Spleen (tissue), 11 donors: Measurements from ENCODE around the gene RBPMS2. TPM values are rescaled to one million over a fixed set of nuclear protein-coding genes. Genes with fewer than 3 reads are reported as not detected.

Experiments used
- DNase-seq: peaks from one replicate; pipeline ENCODE4 v3.0.0-alpha.2; 2020
- H3K27ac ChIP-seq, 8 donors: fragments of 200-600 bp; sonication (generic) in 7 of 8; 1 replicate in 4 of 8; 2 replicates in 4 of 8; pipeline versions ENCODE4 v1.5.0 to v1.8.0; 2016 to 2021; ENCODE audit warnings: inconsistent platforms in 4 of 8, mild to moderate bottlenecking in 4 of 8, moderate library complexity in 1 of 8
- H3K27me3 ChIP-seq, 7 donors: fragments of 200-600 bp; sonication (generic) in 6 of 7; replicated peaks in 1 of 7; 1 replicate in 4 of 7; 2 replicates in 3 of 7; pipeline versions ENCODE4 v1.5.0 to v1.8.0; 2016 to 2021; ENCODE audit warnings: inconsistent platforms in 3 of 7, mild to moderate bottlenecking in 1 of 7
- H3K36me3 ChIP-seq, 6 donors: fragments of 200-600 bp; sonication (generic) in 5 of 6; 1 replicate in 4 of 6; 2 replicates in 2 of 6; pipeline versions ENCODE4 v1.5.0 to v1.8.0; 2016 to 2021; ENCODE audit warnings: inconsistent platforms in 2 of 6
- H3K4me1 ChIP-seq, 6 donors: fragments of 200-600 bp; sonication (generic) in 5 of 6; 1 replicate in 3 of 6; 2 replicates in 3 of 6; pipeline versions ENCODE4 v1.5.0 to v1.8.0; 2016 to 2021; ENCODE audit warnings: inconsistent platforms in 3 of 6
- H3K4me3 ChIP-seq, 8 donors: fragments of 200-600 bp; sonication (generic) in 7 of 8; 1 replicate in 4 of 8; 2 replicates in 4 of 8; pipeline versions ENCODE4 v1.5.0 to v1.8.0; 2016 to 2021; ENCODE audit warnings: inconsistent platforms in 4 of 8, mild to moderate bottlenecking in 4 of 8, moderate library complexity in 2 of 8
- H3K9me3 ChIP-seq, 8 donors: fragments of 200-600 bp; sonication (generic) in 7 of 8; 1 replicate in 4 of 8; 2 replicates in 4 of 8; pipeline versions ENCODE4 v1.5.0 to v1.8.0; 2016 to 2021; ENCODE audit warnings: inconsistent platforms in 4 of 8
- CTCF ChIP-seq, 11 experiments: fragments of 200-600 bp in 7 of 11; fragments of 450-650 bp in 4 of 11; sonication (generic) in 4 of 11; IDR thresholded peaks in 8 of 11; conservative IDR thresholded peaks in 3 of 11; 1 replicate in 7 of 11; 2 replicates in 4 of 11; pipeline versions ENCODE4 v1.4.0 to v1.8.0; 2016 to 2021; ENCODE audit warnings: antibody characterized with exemption in 11 of 11, inconsistent platforms in 4 of 11, mild to moderate bottlenecking in 1 of 11
- POLR2A ChIP-seq, 3 donors: fragments of 450-650 bp; IDR thresholded peaks; one replicate each; pipeline ENCODE4 v1.5.1; 2017; ENCODE audit warnings: antibody characterized with exemption in 3 of 3, mild to moderate bottlenecking in 1 of 3
- POLR2AphosphoS5 ChIP-seq, 3 donors: sonication (generic); formaldehyde crosslinking; IDR thresholded peaks; one replicate each; pipeline ENCODE4 v1.5.1; 2017; ENCODE audit warnings: antibody characterized with exemption in 3 of 3
- WGBS, 5 donors: extraction: QIAGEN DNeasy Blood & Tissue Kit in 3 of 5; methylation state at CpG; one replicate each; pipeline versions ENCODE4 v1.1.5 to v1.1.7; 2013 to 2018; 5-methylcytosine and 5-hydroxymethylcytosine counted together
- intact Hi-C: fragments of 100-400 bp; cut with DNase I; formaldehyde crosslinking; loops from one replicate; pipeline ENCODE4 v1.15.0; 2023; ENCODE audit warnings: low total_unique reads
- microRNA-seq, 3 donors: library from miRNA; unstranded; fragments of <30 nt; microRNA quantifications; one replicate each; pipeline versions ENCODE4 to v1.1.0, GENCODE V29; 2019 to 2020
- polyA plus RNA-seq, 3 donors: library from polyadenylated mRNA; stranded (reverse); fragments of 200-250 nt; gene quantifications; one replicate each; pipeline ENCODE4 v1.2.1, GENCODE V29; 2013
- small RNA-seq, 4 donors: library from RNA; depleted of rRNA; stranded (forward); fragments of <200 nt; gene quantifications; one replicate each; pipeline ENCODE3, GENCODE V24; 2016
- total RNA-seq, 7 donors: library from RNA; depleted of rRNA in 3 of 7; stranded (reverse); fragments of >200 nt in 3 of 7; fragmentation: NEBNext Ultra II Directional in 4 of 7; extraction: Animal tissue kit (Norgen Biotek cat#: 25700) in 4 of 7; gene quantifications; one replicate each; pipeline versions ENCODE4 v1.1.0 to v1.2.1, GENCODE V29; 2016 to 2021
- donor health status: healthy with polysubstance abuse.
- donor health status: DM: no; HTN: no; CAD: no; lungs with moderate emphysema.
- donor health status: DM: no; HTN: no; CAD: no.
- donor health status: Bipolar disorder and iron deficiency.
- donor health status: healthy.
- donor health status: DM: no; HTN: no; CAD: no.
- donor health status: DM: yes; HTN: yes; CAD: no.

RBPMS2 gene
- total and polyA plus RNA-seq, 10 donors, result 1.0 to 6.0 (median 2.7) TPM

- H3K4me3 ChIP-seq, result peak overlapping the region in 1 of 8 donors; percentile 50
- no peaks in the 10 kb centered on the region for H3K9me3 ChIP-seq
- intact Hi-C loops, result no loop called here
- H3K27me3 ChIP-seq, result no peaks in the 10 kb centered on the region
- peak overlapping the region in 7 of 8 donors; percentile 68 to 95 (median 82) for H3K27ac ChIP-seq
- H3K36me3 ChIP-seq, result peaks cover 0 to 89% (median 46%) of the 10 kb centered on the region in 6 donors
- 61 to 91% (median 79%) methylated on average over 6 of the region's 6 CpGs for WGBS, 5 donors
- DNase-seq, result peak; percentile 7
- no peak for TF ChIP-seq CTCF (IDR thresholded peaks at IDR 0.05 in 8 of 11, conservative IDR thresholded peaks at IDR 0.05 in 3 of 11)
- TF ChIP-seq POLR2AphosphoS5 (IDR thresholded peaks at IDR 0.05), result no peak
- no peak for TF ChIP-seq POLR2A (IDR thresholded peaks at IDR 0.05)
- H3K4me1 ChIP-seq, result peaks cover 21 to 97% (median 65%) of the 10 kb centered on the region in 6 donors
Measured at GRCh38 chr15:64690578-64691296, 84.7 kb downstream of the RBPMS2 start.

GRCh38 chr15:64690008-64690407 lies 85.4 kb downstream of the RBPMS2 start:
- no peak for DNase-seq
- intact Hi-C loops, result no loop called here
- no peaks in the 10 kb centered on the region for H3K27me3 ChIP-seq
- 62 to 76% (median 64%) methylated on average over 3 of the region's 3 CpGs for WGBS, 5 donors
- no peak overlapping the region for H3K4me3 ChIP-seq
- H3K9me3 ChIP-seq, result no peaks in the 10 kb centered on the region
- H3K36me3 ChIP-seq, result peaks cover 0 to 96% (median 48%) of the 10 kb centered on the region in 6 donors
- peaks cover 19 to 97% (median 63%) of the 10 kb centered on the region in 6 donors for H3K4me1 ChIP-seq
- H3K27ac ChIP-seq, result peak overlapping the region in 6 of 8 donors; percentile 22 to 95 (median 86)
- TF ChIP-seq POLR2AphosphoS5 (IDR thresholded peaks at IDR 0.05), result no peak
- TF ChIP-seq POLR2A (IDR thresholded peaks at IDR 0.05), result no peak
- TF ChIP-seq CTCF (IDR thresholded peaks at IDR 0.05 in 8 of 11, conservative IDR thresholded peaks at IDR 0.05 in 3 of 11), result no peak

Small RNA genes lying within 50 kb of the gene (microRNA-seq; reads per million reads assigned to microRNA genes)
- gene MIR1272, result 0 reads per million in 3 donors

Small RNA genes lying within 50 kb of the gene (small RNA-seq; reads per million reads assigned to genes)
- gene AC100830.2 (0 reads per million in 4 donors), gene MIR1272 (0 reads per million in 4 donors)

Other genes with a start within 250 kb of the RBPMS2 start
- gene PIF1, start 50.1 kb upstream of the RBPMS2 start, total RNA-seq, result 10 to 100 TPM in 1 of 7 donors, 1 to 10 TPM in 6; 3.8 to 10.3 (median 6.6) TPM
- 1 to 10 TPM; 5.9 to 7.9 (median 7.7) TPM for gene PIF1, start 50.1 kb upstream of the RBPMS2 start, polyA plus RNA-seq
- 100 to 1,000 TPM; 124 to 249 (median 156) TPM for gene PLEKHO2, start 66.3 kb upstream of the RBPMS2 start, total RNA-seq
- 100 to 1,000 TPM in 1 of 3 donors, 10 to 100 TPM in 2; 33.9 to 130 (median 40.3) TPM for gene PLEKHO2, start 66.3 kb upstream of the RBPMS2 start, polyA plus RNA-seq
- 10 to 100 TPM; 20.7 to 71.1 (median 48.2) TPM for gene ANKDD1A, start 136.3 kb upstream of the RBPMS2 start, total RNA-seq
- 10 to 100 TPM in 2 of 3 donors, 1 to 10 TPM in 1; 5.7 to 19.9 (median 11.7) TPM for gene ANKDD1A, start 136.3 kb upstream of the RBPMS2 start, polyA plus RNA-seq
- gene SPG21, start 214.3 kb upstream of the RBPMS2 start, total RNA-seq, result 100 to 1,000 TPM in 1 of 7 donors, 10 to 100 TPM in 6; 78.1 to 101 (median 82.2) TPM
- gene SPG21, start 214.3 kb upstream of the RBPMS2 start, polyA plus RNA-seq, result 10 to 100 TPM; 48.9 to 63.7 (median 61.9) TPM